ENCODE results near the gene DDX39A. TPM values are rescaled to one million over a fixed set of nuclear protein-coding genes. Genes with fewer than 3 reads are reported as not detected.

DDX39A gene
- total and polyA plus RNA-seq, 7 donors = 14.8 to 93.0 (median 32.4) TPM

DNA sequence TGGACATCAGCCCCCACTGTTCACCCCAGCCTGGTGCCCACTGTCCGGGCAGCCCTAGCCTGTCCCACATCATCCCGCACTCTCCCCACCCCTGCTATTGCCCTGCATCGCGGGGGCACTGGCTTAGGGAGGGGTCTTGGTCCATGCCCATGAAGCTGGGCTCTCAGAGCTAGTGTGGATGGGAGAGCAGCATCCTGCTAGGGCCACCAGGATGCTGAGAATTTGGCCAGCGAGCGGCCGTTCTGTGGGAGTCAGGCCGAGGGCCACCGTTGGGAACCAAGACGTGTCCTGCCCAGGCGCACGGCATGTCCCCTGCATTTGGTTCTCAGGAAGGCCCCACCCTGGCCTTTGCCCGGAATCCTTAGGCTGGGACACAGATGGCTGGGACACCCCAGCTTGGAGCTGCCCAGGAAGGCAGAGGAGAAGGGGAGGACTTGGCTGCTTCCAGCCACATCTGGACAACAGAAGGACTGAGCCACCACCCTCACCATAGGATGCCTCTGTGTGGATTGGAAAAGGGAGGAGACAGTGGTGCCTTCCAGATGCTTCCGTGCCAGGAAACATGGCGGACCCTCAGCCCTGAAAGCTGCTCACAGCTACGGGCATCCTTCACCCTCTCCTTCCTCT is 23.3 kb downstream of the DDX39A start:
- peak in 1 of 4 donors; percentile 14 for ATAC-seq
- H3K9me3 ChIP-seq = no peaks in the 10 kb centered on the region
- H3K27ac ChIP-seq = no peak overlapping the region
- no peaks in the 10 kb centered on the region for H3K27me3 ChIP-seq (ENCODE audit: insufficient read depth in 3 of 3, low read length in 2 of 3)
- no peak for DNase-seq
- H3K36me3 ChIP-seq (ENCODE audit: insufficient read depth in 1 of 2, low read depth in 1 of 2) = peaks cover 2 to 93% of the 10 kb centered on the region in 2 donors
- intact Hi-C loops (cut with DNase I) = no loop called here
- TF ChIP-seq, protein P1, sequence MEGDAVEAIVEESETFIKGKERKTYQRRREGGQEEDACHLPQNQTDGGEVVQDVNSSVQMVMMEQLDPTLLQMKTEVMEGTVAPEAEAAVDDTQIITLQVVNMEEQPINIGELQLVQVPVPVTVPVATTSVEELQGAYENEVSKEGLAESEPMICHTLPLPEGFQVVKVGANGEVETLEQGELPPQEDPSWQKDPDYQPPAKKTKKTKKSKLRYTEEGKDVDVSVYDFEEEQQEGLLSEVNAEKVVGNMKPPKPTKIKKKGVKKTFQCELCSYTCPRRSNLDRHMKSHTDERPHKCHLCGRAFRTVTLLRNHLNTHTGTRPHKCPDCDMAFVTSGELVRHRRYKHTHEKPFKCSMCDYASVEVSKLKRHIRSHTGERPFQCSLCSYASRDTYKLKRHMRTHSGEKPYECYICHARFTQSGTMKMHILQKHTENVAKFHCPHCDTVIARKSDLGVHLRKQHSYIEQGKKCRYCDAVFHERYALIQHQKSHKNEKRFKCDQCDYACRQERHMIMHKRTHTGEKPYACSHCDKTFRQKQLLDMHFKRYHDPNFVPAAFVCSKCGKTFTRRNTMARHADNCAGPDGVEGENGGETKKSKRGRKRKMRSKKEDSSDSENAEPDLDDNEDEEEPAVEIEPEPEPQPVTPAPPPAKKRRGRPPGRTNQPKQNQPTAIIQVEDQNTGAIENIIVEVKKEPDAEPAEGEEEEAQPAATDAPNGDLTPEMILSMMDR (IDR thresholded peaks at IDR 0.05) = no peak
- H3K4me1 ChIP-seq = no peaks in the 10 kb centered on the region
- H3K4me3 ChIP-seq = no peak overlapping the region
- WGBS, 3 donors = 85 to 91% (median 86%) methylated on average over 16 of the region's 16 CpGs

DNA sequence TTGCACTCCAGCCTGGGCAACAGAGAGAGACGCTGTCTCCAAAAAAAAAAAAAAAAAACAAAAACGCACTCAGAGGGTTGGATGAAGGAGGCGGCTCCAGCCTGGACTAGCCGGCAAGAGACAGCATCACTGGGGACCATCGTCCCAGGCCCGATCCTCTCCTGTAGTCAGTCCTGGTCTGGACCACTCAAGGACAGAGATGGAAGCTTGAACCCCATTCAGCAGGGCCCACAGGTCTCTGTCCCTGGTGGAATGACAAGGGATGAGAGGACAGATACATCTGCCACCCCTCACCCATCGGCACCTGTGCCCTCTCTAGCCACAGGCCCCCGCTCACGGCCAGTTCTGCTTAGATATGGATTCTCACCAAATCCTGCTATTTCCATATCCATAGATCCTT is 23.9 kb downstream of the DDX39A start:
- Histone ChIP-seq H3K9me3 (no peaks in the 10 kb centered on the region), H3K4me3 (no peak overlapping the region), H3K27me3 (ENCODE audit: insufficient read depth in 3 of 3, low read length in 2 of 3) (no peaks in the 10 kb centered on the region), H3K4me1 (no peaks in the 10 kb centered on the region), H3K27ac (no peak overlapping the region), H3K36me3 (ENCODE audit: insufficient read depth in 1 of 2, low read depth in 1 of 2) (peaks cover 2 to 93% of the 10 kb centered on the region in 2 donors)
- WGBS, 3 donors = 89 to 90% (median 89%) methylated on average over 9 of the region's 9 CpGs
- DNase-seq = no peak
- TF ChIP-seq, protein P1 (IDR thresholded peaks at IDR 0.05) = no peak
- peak in 3 of 4 donors; percentile 14 to 32 (median 21) for ATAC-seq
- intact Hi-C loops (cut with DNase I) = no loop called here

DNA sequence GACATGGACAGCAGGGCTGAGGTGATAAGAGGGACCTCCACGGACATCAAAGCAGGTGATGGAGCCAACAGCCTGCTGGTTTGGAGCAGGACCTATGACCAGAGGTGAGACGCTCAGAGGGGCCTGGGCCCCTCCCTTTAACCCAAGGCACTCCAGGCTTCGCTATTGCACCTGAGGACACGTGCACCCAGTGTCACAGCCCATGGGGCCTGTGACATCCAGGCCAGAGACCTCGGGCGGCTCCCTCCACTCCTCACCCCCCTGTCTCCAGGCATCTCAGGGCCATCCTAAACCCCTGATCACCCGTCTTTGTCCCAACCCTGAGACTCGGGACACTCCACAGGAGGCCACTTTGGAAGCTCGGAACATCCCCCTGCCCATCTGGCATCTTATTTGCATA is 25.0 kb downstream of the DDX39A start:
- no peaks in the 10 kb centered on the region for H3K27me3 ChIP-seq (ENCODE audit: insufficient read depth in 3 of 3, low read length in 2 of 3)
- 84 to 88% (median 87%) methylated on average over 9 of the region's 9 CpGs for WGBS, 3 donors
- no peak for DNase-seq
- H3K4me1 ChIP-seq = no peaks in the 10 kb centered on the region
- H3K36me3 ChIP-seq (ENCODE audit: insufficient read depth in 1 of 2, low read depth in 1 of 2) = peaks cover 2 to 86% of the 10 kb centered on the region in 2 donors
- no peak overlapping the region for H3K4me3 ChIP-seq
- ATAC-seq = peak in 2 of 4 donors; percentile 3 to 17
- intact Hi-C loops (cut with DNase I) = no loop called here
- TF ChIP-seq, protein P1 (IDR thresholded peaks at IDR 0.05) = no peak
- no peak overlapping the region for H3K27ac ChIP-seq
- no peaks in the 10 kb centered on the region for H3K9me3 ChIP-seq

DNA sequence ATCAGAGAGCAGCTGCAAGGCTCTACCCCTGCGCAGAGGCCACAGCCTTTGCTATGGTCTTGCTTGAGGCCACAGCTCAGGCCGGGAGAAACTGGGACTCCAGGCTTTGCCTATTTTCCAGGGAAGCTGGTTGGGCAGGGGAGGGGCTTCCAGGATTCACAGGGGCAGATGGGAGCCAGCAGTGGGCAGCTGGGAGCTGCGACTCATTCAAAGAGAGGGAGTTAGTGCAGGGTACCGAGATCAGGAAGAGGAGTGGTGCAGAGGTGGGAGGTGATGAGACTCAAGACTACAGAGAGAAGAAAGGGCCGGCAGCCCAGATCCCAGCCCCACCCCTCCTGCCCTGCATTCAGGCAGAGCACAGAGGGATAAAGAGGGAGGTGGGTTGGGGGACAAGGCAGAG is 25.8 kb downstream of the DDX39A start:
- Histone ChIP-seq H3K27me3 (ENCODE audit: insufficient read depth in 3 of 3, low read length in 2 of 3) (no peaks in the 10 kb centered on the region), H3K36me3 (ENCODE audit: insufficient read depth in 1 of 2, low read depth in 1 of 2) (peaks cover 2 to 82% of the 10 kb centered on the region in 2 donors), H3K4me3 (no peak overlapping the region), H3K9me3 (no peaks in the 10 kb centered on the region), H3K27ac (no peak overlapping the region), H3K4me1 (no peaks in the 10 kb centered on the region)
- intact Hi-C loops (cut with DNase I) = no loop called here
- no peak for DNase-seq
- 63 to 66% (median 63%) methylated on average over 5 of the region's 5 CpGs for WGBS, 3 donors
- TF ChIP-seq, protein P1 (IDR thresholded peaks at IDR 0.05) = no peak
- no peak for ATAC-seq
